Naive B cell (primary cell): ENCODE results near the gene GALT. TPM values are rescaled to one million over a fixed set of nuclear protein-coding genes. Genes with fewer than 3 reads are reported as not detected.

Experiments
- ATAC-seq, 2 donors: fragments of 150-1000 bp; cut with Tn5 transposase; 2 replicates each; pipeline ENCODE4 v1.10.0; 2021; ENCODE audit warnings: low read depth in 2 of 2, mild to moderate bottlenecking in 2 of 2, moderate library complexity in 2 of 2
- DNase-seq: peaks from one replicate; pipeline ENCODE4 v3.0.0; 2022
- H3K27ac Mint-ChIP-seq, 6 donors: one replicate each; pipeline ENCODE4 v1.8.0; 2020 to 2022; ENCODE audit warnings: mild to moderate bottlenecking in 6 of 6, mixed read lengths in 6 of 6, moderate library complexity in 5 of 6, inconsistent platforms in 2 of 6
- H3K27me3 Mint-ChIP-seq, 3 donors: one replicate each; pipeline ENCODE4 v1.8.0; 2021 to 2022; ENCODE audit warnings: mixed read lengths in 3 of 3, mild to moderate bottlenecking in 1 of 3
- H3K36me3 Mint-ChIP-seq, 2 donors: one replicate each; pipeline ENCODE4 v1.8.0; 2020 to 2022; ENCODE audit warnings: mixed read lengths in 2 of 2, inconsistent platforms in 1 of 2, mild to moderate bottlenecking in 1 of 2
- H3K4me1 Mint-ChIP-seq, 3 donors: one replicate each; pipeline ENCODE4 v1.8.0; 2020 to 2022; ENCODE audit warnings: mixed read lengths in 3 of 3, inconsistent platforms in 1 of 3, mild to moderate bottlenecking in 1 of 3, moderate library complexity in 1 of 3
- H3K4me3 Mint-ChIP-seq, 8 donors: one replicate each; pipeline ENCODE4 v1.8.0; 2020 to 2022; ENCODE audit warnings: mild to moderate bottlenecking in 8 of 8, mixed read lengths in 8 of 8, moderate library complexity in 8 of 8, inconsistent platforms in 2 of 8
- H3K9me3 Mint-ChIP-seq, 7 donors: one replicate each; pipeline ENCODE4 v1.8.0; 2020 to 2022; ENCODE audit warnings: mixed read lengths in 7 of 7, mild to moderate bottlenecking in 5 of 7, inconsistent platforms in 2 of 7, moderate library complexity in 1 of 7
- polyA plus RNA-seq, 6 donors: library from polyadenylated mRNA; unstranded; fragments of 300-500 nt; fragmentation: Illumina TruSeq; gene quantifications; one replicate each; pipeline ENCODE4 v1.2.3, GENCODE V29; 2021; ENCODE audit warnings: low read depth in 6 of 6

The GALT gene
- 10 to 100 TPM; 29.1 to 51.1 (median 36.3) TPM for polyA plus RNA-seq

DNA sequence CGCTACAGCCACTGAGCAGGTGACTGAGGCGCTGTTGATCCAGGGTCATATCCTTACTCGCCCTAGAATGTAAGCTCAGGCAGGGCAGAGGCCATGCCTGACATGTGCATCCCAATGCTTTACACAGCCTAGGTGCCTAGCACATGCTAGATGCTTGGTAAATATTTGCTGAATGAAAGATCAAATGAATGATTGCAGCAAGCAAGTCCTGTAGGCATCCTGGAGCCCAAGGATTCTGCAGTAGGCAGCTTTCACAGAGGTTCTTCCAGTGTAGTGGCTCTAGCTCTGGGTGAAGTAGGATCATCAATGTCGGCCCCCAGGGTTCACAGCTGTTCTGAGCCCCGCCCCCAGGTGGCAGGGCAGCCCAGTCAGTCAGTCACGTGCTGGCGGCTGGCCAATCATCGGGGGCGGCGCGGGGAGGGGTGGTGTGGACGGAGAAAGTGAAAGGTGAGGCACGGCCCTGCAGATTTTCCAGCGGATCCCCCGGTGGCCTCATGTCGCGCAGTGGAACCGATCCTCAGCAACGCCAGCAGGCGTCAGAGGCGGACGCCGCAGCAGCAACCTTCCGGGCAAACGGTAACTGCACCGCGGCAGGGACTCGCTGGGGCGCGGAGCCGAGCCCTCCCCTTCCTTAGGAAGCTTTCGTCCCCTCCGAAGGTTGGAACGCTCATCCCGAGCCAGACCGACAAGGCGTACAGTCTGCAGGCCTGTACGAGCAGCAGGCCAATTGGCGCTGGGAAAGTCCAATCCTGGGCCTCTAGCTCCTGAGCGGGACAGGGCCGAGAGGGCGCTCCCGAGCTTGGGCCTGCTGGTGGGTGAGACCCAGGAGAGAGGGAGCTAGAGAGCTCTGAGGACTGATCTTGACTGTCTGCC lies at the start of gene GALT:
Gene GALT (plus strand): TSS at position 465 of the 873 bp plus-strand sequence. CDS start 30 bp downstream, at position 495.
- no peaks in the 10 kb centered on the region for H3K9me3 Mint-ChIP-seq
- H3K4me3 Mint-ChIP-seq, result peak within 1 kb of the TSS; percentile 86 to 96 (median 92)
- H3K36me3 Mint-ChIP-seq, result peaks cover 5 to 13% of the 10 kb centered on the region in 2 donors
- no peaks in the 10 kb centered on the region for H3K27me3 Mint-ChIP-seq
- H3K4me1 Mint-ChIP-seq, result peaks cover 17 to 35% (median 20%) of the 10 kb centered on the region in 3 donors
- peak; percentile 90 for DNase-seq
- H3K27ac Mint-ChIP-seq, result peak within 1 kb of the TSS; percentile 44 to 93 (median 78)
- peak; percentile 95 for ATAC-seq

DNA sequence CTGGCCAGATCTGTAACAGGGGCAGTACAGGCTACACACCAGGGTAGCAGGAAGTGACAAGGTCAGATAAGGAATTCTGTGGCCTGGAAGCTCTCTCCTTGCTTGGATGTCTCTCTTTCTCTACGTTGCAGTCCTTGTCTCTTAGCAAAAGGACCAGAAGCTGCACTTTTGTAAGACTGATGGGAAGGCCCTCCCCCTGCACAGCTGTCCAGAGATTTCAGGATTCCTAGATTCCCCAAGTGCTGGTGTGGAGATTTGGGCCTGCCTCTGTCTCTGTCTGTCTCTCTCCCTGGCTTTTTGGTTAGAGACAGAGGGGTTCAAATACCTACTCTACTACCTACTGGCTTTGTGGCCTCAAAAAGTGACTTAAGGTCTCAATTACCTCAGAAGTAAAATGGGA lies 46.9 kb upstream of the GALT start:
- no peaks in the 10 kb centered on the region for H3K4me1 Mint-ChIP-seq
- ATAC-seq, result no peak
- H3K27ac Mint-ChIP-seq, result no peak overlapping the region
- no peaks in the 10 kb centered on the region for H3K9me3 Mint-ChIP-seq
- peaks cover 42 to 54% (median 46%) of the 10 kb centered on the region in 3 donors for H3K27me3 Mint-ChIP-seq
- no peak overlapping the region for H3K4me3 Mint-ChIP-seq
- no peaks in the 10 kb centered on the region for H3K36me3 Mint-ChIP-seq
- DNase-seq, result no peak

DNA sequence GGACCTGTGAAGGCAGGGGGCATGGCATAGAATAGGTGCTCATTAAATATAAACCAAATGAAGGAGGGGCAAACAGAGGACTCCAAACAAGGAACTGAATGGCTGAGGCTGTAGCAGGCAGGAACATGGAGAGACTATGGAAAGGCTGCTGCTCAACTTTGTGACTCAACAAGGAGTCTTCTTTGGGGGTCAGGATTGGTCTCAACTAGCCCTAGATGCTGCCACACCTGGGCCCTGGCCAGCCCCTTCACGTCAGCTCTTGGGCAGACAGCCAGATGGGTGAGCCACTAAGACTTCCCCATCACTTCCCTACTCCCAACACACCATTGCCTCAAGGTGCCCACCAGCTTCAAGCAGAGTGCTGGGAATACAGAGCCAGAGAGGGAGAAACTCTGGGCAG lies 45.6 kb upstream of the GALT start:
- Mint-ChIP-seq H3K36me3 (no peaks in the 10 kb centered on the region), H3K4me3 (no peak overlapping the region), H3K27ac (no peak overlapping the region), H3K27me3 (peaks cover 33 to 55% (median 36%) of the 10 kb centered on the region in 3 donors), H3K9me3 (no peaks in the 10 kb centered on the region), H3K4me1 (no peaks in the 10 kb centered on the region)
- no peak for ATAC-seq
- no peak for DNase-seq

DNA sequence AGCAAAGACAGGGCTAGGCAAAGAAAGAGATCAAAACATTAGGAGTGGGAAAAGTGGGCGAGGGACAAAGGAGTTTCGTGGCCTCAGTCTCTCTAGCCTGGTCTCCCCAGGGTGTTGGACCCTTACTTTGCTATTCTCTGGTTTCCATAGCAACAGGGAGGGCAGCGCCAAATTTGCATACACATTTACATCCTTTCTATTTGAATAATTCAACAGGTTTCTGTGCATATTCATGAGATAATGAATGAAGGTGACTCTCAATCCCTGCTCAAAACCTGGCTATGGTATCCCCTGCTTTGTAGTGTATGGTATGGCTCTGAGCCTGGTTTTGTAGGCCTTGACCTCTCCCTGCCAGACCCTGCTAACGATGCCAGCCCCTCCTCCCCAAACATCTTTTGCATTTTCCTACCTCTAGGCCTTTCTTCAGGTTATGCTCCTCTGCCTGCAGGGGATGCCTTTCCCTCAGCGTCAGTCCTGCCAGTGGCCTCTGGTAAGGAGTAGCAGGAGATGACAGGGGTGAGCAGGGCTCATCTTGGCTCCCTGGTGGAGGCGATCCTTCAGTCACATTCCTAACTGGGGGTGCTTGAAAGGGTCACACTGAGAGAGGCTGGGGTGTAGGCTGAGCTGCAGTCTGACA lies 44.4 kb upstream of the GALT start:
- Mint-ChIP-seq H3K4me3 (no peak overlapping the region), H3K36me3 (no peaks in the 10 kb centered on the region), H3K27me3 (peaks cover 24 to 44% (median 27%) of the 10 kb centered on the region in 3 donors), H3K27ac (peak overlapping the region in 1 of 6 donors; percentile 30), H3K9me3 (no peaks in the 10 kb centered on the region), H3K4me1 (no peaks in the 10 kb centered on the region)
- no peak for ATAC-seq
- no peak for DNase-seq

DNA sequence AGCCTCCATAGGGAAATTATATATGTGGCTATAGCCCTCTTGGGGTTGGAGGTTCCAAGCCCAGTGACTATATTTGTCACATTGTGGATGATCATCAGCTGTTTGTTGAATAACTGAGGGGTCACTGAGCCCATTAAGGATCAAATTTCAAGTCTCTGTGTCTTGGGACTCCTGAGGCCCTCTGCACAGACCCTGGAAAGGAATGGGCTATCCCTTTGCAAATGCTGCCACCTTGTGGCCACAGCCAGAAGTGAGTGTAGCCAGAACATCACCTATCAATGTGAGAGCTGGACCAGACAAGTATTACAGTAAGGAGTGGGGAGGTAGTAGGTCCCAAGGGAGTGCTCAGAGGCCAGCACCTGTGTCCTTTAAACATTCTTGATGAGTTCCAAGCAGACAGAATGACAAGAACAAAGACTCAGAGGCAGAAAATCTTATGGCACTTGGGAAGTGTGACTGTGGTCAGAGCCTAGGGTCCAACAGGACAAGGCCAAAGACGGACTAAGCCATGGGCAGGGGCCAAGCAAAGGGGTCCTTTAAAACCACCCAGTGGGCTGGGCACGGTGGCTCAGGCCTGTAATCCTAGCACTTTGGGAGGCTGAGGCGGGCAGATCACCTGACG lies 42.8 kb upstream of the GALT start:
- peaks cover 14 to 34% (median 20%) of the 10 kb centered on the region in 3 donors for H3K27me3 Mint-ChIP-seq
- ATAC-seq, result peak; percentile 92 to 96
- H3K4me1 Mint-ChIP-seq, result no peaks in the 10 kb centered on the region
- peak; percentile 72 for DNase-seq
- peak overlapping the region in 1 of 8 donors; percentile 5 for H3K4me3 Mint-ChIP-seq
- no peak overlapping the region for H3K27ac Mint-ChIP-seq
- no peaks in the 10 kb centered on the region for H3K9me3 Mint-ChIP-seq
- H3K36me3 Mint-ChIP-seq, result no peaks in the 10 kb centered on the region

DNA sequence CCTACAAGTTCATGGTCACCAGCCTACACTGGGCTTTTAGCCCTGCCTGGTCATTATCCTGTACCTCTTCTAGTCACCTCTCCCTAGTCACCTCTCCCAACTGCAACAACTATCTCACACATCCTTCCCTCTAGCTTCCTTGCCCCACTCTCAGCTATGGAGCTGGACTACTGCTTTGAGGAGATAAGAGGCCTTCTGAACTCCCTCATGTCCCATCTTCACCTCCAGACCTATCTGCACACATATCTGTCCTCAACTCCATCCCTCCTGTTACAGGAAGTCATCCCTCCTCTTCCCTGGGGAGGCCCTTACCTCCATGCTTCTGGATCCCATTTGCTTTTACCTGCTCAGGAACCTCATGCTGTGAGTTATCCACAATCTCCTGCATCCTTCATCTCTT lies 40.3 kb upstream of the GALT start:
- Mint-ChIP-seq H3K36me3 (no peaks in the 10 kb centered on the region), H3K4me3 (no peak overlapping the region), H3K4me1 (peaks cover under 1 to 10% (median 2%) of the 10 kb centered on the region in 3 donors), H3K27ac (no peak overlapping the region), H3K9me3 (peaks cover 0 to 2% (median 0%) of the 10 kb centered on the region in 7 donors), H3K27me3 (peaks cover 0 to 15% (median 10%) of the 10 kb centered on the region in 3 donors)
- DNase-seq, result no peak
- no peak for ATAC-seq

DNA sequence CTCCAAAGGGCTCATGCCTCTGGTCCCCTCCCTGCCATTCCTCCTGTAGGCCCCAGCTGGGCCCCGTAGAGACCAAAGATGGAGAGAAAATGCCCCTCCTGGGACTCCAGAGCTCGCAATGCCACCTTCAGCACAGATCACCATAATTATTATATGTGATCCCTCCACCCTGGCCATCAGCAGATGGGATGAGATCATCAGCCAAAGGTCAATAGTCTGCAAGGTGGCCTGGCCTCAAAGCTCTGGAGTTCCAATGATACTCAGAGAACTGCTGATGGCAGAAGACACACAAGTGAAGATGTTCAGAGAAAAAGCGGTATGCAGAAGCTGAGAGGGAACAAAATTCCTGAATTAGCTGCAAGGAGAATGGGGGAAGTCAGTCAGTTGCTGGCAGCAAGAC lies 39.6 kb upstream of the GALT start:
- Mint-ChIP-seq H3K36me3 (no peaks in the 10 kb centered on the region), H3K4me3 (no peak overlapping the region), H3K27me3 (peaks cover 0 to 15% (median 5%) of the 10 kb centered on the region in 3 donors), H3K4me1 (peaks cover 8 to 14% (median 9%) of the 10 kb centered on the region in 3 donors), H3K9me3 (peaks cover 0 to 2% (median 0%) of the 10 kb centered on the region in 7 donors), H3K27ac (no peak overlapping the region)
- ATAC-seq (no peak), DNase-seq (no peak)

DNA sequence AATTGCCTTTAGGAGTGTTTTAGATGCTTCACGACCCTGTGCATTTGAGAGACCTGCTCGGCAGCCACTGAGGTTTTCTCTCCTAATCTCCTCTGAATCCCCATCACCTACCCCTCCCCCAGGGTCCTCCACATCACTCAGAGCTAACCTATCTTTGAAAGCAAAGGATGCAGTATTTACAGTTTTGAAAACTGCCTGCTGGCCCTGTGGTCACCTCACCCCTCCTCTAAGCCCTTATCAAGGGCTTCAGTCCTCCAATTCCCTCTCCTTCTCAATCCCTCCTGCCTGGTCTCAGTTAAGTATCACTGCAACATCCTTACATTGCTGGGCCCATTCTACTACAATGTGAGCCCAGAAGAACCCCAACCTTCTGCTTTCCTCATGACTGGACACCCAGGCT lies 39.1 kb upstream of the GALT start:
- Mint-ChIP-seq H3K27me3 (peaks cover 0 to 15% (median 5%) of the 10 kb centered on the region in 3 donors), H3K4me3 (no peak overlapping the region), H3K4me1 (peaks cover 8 to 16% (median 12%) of the 10 kb centered on the region in 3 donors), H3K27ac (no peak overlapping the region), H3K36me3 (no peaks in the 10 kb centered on the region), H3K9me3 (peaks cover 0 to 2% (median 0%) of the 10 kb centered on the region in 7 donors)
- ATAC-seq (no peak), DNase-seq (no peak)

DNA sequence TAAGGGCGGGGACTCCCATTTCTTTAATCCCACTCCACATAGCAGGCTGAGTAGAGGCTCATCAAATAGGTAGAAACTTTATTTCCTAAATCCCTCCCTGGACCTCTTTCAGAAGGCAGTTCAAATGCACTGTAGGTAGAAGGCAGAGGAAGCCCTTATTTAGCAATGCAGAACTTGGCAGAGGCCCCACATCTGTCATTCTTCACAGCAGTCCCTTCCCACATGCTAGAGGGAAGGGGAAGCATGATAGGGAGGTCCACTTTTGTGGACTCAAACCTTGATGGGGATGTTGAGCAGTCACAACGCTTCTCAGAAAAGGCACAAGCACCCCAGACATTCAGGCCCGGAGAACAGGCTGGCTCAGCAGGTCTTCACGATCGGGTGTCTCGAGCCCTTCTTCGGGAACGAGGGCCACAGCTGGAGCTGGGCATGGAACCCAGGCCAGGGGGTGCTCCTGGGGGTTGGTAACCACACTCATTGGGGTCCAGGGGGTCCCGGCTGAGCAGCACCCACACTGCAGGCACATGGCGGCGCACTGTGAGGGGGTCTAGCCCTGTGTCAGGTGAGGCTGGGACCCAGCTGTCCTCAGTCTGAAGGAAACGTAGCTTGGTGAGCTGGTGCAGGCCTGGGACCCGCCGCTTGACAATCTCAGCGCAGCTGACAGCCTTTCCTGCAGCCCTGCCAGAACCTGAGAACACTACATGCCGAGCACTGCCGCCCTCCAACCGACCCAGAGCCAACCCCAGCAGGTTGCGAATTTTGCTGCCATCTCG lies 35.9 kb upstream of the GALT start:
- peaks cover 13 to 26% (median 22%) of the 10 kb centered on the region in 3 donors for H3K4me1 Mint-ChIP-seq
- DNase-seq, result no peak
- peaks cover 0 to 2% (median 0%) of the 10 kb centered on the region in 7 donors for H3K9me3 Mint-ChIP-seq
- peaks cover 0 to 6% of the 10 kb centered on the region in 2 donors for H3K36me3 Mint-ChIP-seq
- no peak overlapping the region for H3K27ac Mint-ChIP-seq
- H3K27me3 Mint-ChIP-seq, result no peaks in the 10 kb centered on the region
- peak overlapping the region in 7 of 8 donors; percentile 37 to 96 (median 93) for H3K4me3 Mint-ChIP-seq
- no peak for ATAC-seq

DNA sequence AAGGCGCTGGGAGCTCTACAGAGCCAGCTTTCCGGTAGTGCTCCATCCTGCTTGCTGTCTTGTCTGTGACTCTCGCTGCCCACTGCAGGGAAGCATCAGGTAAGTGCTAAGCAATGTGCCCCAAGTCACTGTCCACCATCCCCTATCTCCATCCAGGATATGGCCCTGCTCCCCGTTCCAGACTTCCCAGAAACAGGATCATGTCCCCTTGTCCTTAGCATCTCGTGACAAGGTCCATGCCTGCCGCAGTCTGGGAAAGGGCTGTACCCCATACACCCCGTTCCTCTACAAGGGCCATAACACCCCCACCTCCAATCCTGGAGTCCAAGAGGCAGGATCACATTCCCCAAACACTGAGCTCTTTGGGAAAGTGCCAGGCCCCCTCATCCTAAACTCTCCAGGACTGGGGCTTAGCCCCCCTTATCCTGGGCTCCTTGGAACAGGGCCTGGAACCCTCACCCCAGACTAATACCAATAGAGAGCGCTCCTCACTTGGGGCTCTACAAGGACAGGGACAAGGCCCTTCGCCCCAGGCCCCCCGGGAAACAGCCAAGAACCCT lies 35.1 kb upstream of the GALT start:
- Mint-ChIP-seq H3K4me3 (peak overlapping the region; percentile 86 to 96 (median 93)), H3K27me3 (no peaks in the 10 kb centered on the region), H3K9me3 (peaks cover 0 to 2% (median 0%) of the 10 kb centered on the region in 7 donors), H3K4me1 (peaks cover 16 to 26% (median 22%) of the 10 kb centered on the region in 3 donors), H3K27ac (peak overlapping the region; percentile 72 to 94 (median 92)), H3K36me3 (peaks cover 5 to 10% of the 10 kb centered on the region in 2 donors)
- ATAC-seq (peak in 1 of 2 donors; percentile 1), DNase-seq (no peak)

DNA sequence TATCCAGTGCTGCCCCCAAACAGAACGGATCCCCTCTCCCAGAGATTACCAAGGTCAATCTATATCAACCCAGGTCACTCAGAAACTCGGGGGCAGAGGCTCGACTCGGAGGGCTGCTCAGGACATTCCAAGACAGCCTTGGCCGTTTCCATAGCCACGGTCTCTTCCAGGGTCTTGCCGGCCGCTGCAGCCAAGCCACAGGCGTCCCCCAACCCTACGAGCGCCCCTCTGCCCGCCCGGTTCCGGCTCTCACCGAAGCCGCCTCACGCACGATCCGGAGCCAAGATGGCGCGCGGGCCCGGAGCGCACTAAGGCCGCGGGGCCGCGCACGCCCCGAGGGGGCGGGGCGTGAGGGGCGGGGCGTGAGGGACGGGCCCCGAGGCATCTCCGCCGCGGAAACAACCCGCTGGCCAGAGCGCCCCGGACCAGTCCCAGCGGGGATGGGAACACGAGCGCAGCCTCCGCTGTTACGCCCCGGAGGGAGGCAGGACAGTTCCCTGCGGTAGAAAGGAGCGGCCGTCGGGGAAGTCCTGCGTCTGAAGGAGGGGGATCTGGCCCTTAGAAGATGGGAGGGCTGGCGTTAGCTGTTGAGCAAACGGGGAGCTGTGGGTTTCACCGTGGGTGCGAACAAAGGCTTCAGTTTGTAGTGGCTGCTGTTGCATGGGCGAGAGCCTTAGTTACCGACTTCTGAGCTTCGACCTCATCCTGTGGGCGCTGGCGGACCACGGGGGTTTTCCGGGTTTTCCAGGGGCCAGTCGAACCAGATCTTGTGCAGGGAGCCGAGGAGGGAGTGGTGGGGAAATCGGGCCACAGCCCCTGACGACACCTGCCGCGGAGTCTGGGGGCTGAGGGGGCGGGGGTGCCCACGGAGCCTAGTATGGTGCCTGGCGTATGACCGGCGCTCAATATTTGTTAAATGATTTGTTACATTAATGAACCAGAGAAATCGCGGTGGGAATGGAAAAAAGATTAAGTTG lies 34.4 kb upstream of the GALT start, which contains the start of gene RPP25L:
Gene RPP25L (minus strand): TSS at position 287 of the 977 bp plus-strand sequence. CDS start 801 bp downstream, outside the sequence.
- H3K27ac Mint-ChIP-seq, result peak within 1 kb of the TSS; percentile 78 to 94 (median 92)
- peaks cover 12 to 18% of the 10 kb centered on the region in 2 donors for H3K36me3 Mint-ChIP-seq
- DNase-seq (peak; percentile 84), ATAC-seq (peak; percentile 88 to 89)
- peaks cover 0 to 2% (median 0%) of the 10 kb centered on the region in 7 donors for H3K9me3 Mint-ChIP-seq
- H3K4me3 Mint-ChIP-seq, result peak within 1 kb of the TSS; percentile 86 to 96 (median 93)
- peaks cover 16 to 26% (median 22%) of the 10 kb centered on the region in 3 donors for H3K4me1 Mint-ChIP-seq
- H3K27me3 Mint-ChIP-seq, result no peaks in the 10 kb centered on the region
